Heart left ventricle (tissue), 16 donors: ENCODE results near the gene GSTM3. TPM values are rescaled to one million over a fixed set of nuclear protein-coding genes. Genes with fewer than 3 reads are reported as not detected.
"Not testable (repeated sequence)": the region's sequence is repeated elsewhere in the genome, so short reads cannot be mapped to it uniquely, and the experiment has no call there.

Source experiments
- ATAC-seq, 4 donors: fragments of 200-7000 bp; cut with Tn5 transposase; one replicate each; pipeline ENCODE4 v1.9.1; 2020 to 2022; ENCODE audit warnings: moderate library complexity in 4 of 4, mild to moderate bottlenecking in 3 of 4, moderate number of reproducible peaks in 1 of 4
- DNase-seq, 5 donors: peaks; one replicate each; pipeline ENCODE4 v3.0.0-alpha.2; 2020
- H3K27ac ChIP-seq, 12 donors: fragments of 200-600 bp; sonication (generic) in 4 of 12; one replicate each; pipeline versions ENCODE4 v1.5.0 to v1.8.0; 2016 to 2022; ENCODE audit warnings: mild to moderate bottlenecking in 2 of 12
- H3K27me3 ChIP-seq, 9 donors: fragments of 200-600 bp; sonication (generic) in 2 of 9; one replicate each; pipeline versions ENCODE4 v1.5.1 to v1.8.0; 2016 to 2022; ENCODE audit warnings: mild to moderate bottlenecking in 3 of 9
- H3K36me3 ChIP-seq, 9 donors: fragments of 200-600 bp; sonication (generic) in 2 of 9; one replicate each; pipeline versions ENCODE4 v1.5.0 to v1.8.0; 2018 to 2022; ENCODE audit warnings: mild to moderate bottlenecking in 2 of 9
- H3K4me1 ChIP-seq, 12 donors: fragments of 200-600 bp; sonication (generic) in 4 of 12; one replicate each; pipeline versions ENCODE4 v1.5.0 to v1.8.0; 2016 to 2022; ENCODE audit warnings: mild to moderate bottlenecking in 3 of 12
- H3K4me3 ChIP-seq, 12 donors: fragments of 200-600 bp; sonication (generic) in 4 of 12; one replicate each; pipeline versions ENCODE4 v1.5.0 to v1.8.0; 2017 to 2022; ENCODE audit warnings: mild to moderate bottlenecking in 9 of 12, moderate library complexity in 4 of 12
- H3K9me3 ChIP-seq, 12 donors: fragments of 200-600 bp; sonication (generic) in 4 of 12; one replicate each; pipeline versions ENCODE4 v1.5.0 to v1.8.0; 2016 to 2022; ENCODE audit warnings: mild to moderate bottlenecking in 1 of 12
- CTCF ChIP-seq, 12 donors: fragments of 200-600 bp; sonication (generic) in 4 of 12; IDR thresholded peaks; one replicate each; pipeline versions ENCODE4 v1.5.0 to v1.8.0; 2018 to 2022; ENCODE audit warnings: antibody characterized with exemption in 12 of 12, mild to moderate bottlenecking in 5 of 12
- POLR2A ChIP-seq, 2 donors: fragments of 450-650 bp; IDR thresholded peaks; one replicate each; pipeline ENCODE4 v1.6.1; 2017; ENCODE audit warnings: antibody characterized with exemption in 2 of 2, mild to moderate bottlenecking in 2 of 2, moderate library complexity in 2 of 2
- WGBS, 4 donors: extraction: QIAGEN DNeasy Blood & Tissue Kit in 2 of 4; methylation state at CpG; one replicate each; pipeline versions ENCODE4 v1.1.5 to v1.1.7; 2013 to 2018; 5-methylcytosine and 5-hydroxymethylcytosine counted together
- intact Hi-C, 10 donors: fragments of 100-400 bp; cut with DNase I; formaldehyde crosslinking; loops; one replicate each; pipeline versions ENCODE4 v1.11.1 to v1.14.2; 2022
- polyA plus RNA-seq, 2 donors: library from polyadenylated mRNA; stranded (reverse); fragments of 200-250 nt; gene quantifications; one replicate each; pipeline ENCODE4 v1.2.3, GENCODE V29; 2013
- total RNA-seq, 9 donors: library from RNA; depleted of rRNA in 2 of 9; stranded (reverse); fragments of >200 nt in 2 of 9; fragmentation: NEBNext Ultra II Directional in 3 of 9; extraction: Animal tissue kit (Norgen Biotek cat#: 25700) in 3 of 9; gene quantifications; one replicate each; pipeline versions ENCODE4 v1.1.0 to v1.2.4, GENCODE V29; 2016 to 2023
- donor health status: ischemic (EF 13 %, LVEDD 7.1; RV severe dilation, severe dysfunction).
- donor health status: healthy with polysubstance abuse.
- donor health status: DM: no; HTN: yes; CAD: no.
- donor health status: DM: no; HTN: no; CAD: no.
- donor health status: ischemic (EF 25% LVEDD 6.9; RV normal size, moderate dysfunction).
- donor health status: ischemic (EF 25% LVEDD 5.7; RV mildly dilated, moderate dysfunction).
- donor health status: healthy.
- donor health status: DM: yes; HTN: yes; CAD: no.
- donor health status: ischemic (EF 35%, LVEDD 5.7; RV mildly dilated, moderate dysfunction).
- donor health status: nonischemic (EF 11% LVEDD 7.7; RV severe dilation, severe dysfunction).
- donor health status: DM: yes; HTN: yes; CAD: no.
- donor health status: PGD.
- donor health status: ischemic (EF 29% LVEDD 5.4; RV normal size, mild dysfunction).
- donor health status: nonischemic (EF 23%, LVEDD 6.1; RV moderate dilation, normal function).

The GSTM3 gene
- total and polyA plus RNA-seq, 11 donors = 52.3 to 237 (median 91.5) TPM

DNA sequence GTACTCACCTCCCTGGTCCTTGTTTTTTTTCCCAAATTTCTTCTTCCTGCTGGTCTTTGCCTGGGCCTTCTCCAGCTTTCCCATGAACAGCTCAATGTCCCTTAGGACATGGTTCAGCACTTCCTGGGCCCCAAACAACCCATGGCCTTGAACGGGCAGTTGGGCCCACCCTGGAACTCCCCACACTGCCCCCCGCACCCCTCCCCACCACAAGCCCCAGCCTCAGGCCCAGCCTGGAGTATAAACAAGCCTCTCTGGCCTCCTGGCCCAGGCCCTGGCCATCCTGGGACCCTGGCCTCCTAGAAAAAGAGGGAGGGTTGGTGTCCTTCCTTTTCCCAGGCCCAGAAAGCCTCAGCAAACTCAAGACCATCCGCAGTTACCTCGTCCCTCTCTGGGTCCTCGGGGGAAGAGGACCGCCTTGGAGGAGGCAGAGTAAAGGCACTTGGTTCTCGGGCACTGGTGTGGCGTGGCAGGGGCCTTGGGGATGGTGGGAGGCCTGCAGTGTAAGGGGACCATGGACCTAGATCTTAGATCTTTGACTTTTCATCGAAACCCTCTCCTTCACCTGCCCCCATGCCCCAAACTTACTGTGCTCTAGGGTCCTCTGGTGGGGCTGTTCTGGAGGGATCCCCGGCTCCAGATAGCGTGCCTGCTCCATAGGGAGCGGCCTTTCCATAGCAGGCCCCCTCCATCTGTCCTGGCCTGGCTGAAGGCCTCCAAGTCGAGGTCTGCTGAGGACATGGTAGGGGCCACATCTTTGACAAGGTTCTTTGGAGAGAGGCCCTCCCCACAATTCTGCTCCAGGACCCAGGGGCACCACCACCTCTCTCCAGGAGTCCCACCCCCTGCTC is 17.3 kb upstream of the GSTM3 start:
- 88 to 96% (median 94%) methylated on average over 7 to 13 of the region's 13 CpGs for WGBS, 4 donors
- DNase-seq = peak in 2 of 5 donors; percentile 4 to 5
- Histone ChIP-seq H3K36me3 (no peaks in the 10 kb centered on the region), H3K27me3 (no peaks in the 10 kb centered on the region), H3K27ac (no peak overlapping the region), H3K4me1 (peaks cover 0 to 23% (median 1%) of the 10 kb centered on the region in 12 donors), H3K4me3 (no peak overlapping the region), H3K9me3 (no peaks in the 10 kb centered on the region)
- ATAC-seq = no peak
- TF ChIP-seq POLR2A (IDR thresholded peaks at IDR 0.05) = no peak
- TF ChIP-seq CTCF (IDR thresholded peaks at IDR 0.05) = no peak
- intact Hi-C loops = no loop called here

GRCh38 chr1:109756848-109757521 is 16.1 kb upstream of the GSTM3 start:
- no peak for ATAC-seq
- no peak overlapping the region for H3K4me3 ChIP-seq
- DNase-seq = peak in 2 of 5 donors; percentile 3 to 14

GRCh38 chr1:109756325-109756724 is 15.5 kb upstream of the GSTM3 start:
- peaks cover 0 to 16% (median 0%) of the 10 kb centered on the region in 12 donors for H3K4me1 ChIP-seq
- H3K27ac ChIP-seq, DNase-seq, H3K9me3 ChIP-seq, intact Hi-C loops, H3K4me3 ChIP-seq, H3K27me3 ChIP-seq, ATAC-seq, H3K36me3 ChIP-seq: not testable (repeated sequence)
- 90 to 96% (median 91%) methylated on average over 5 of the region's 5 CpGs for WGBS, 4 donors

More at GRCh38 chr1:109756848-109757521, 16.1 kb upstream of the GSTM3 start:
- no peaks in the 10 kb centered on the region for H3K27me3 ChIP-seq
- intact Hi-C loops = no loop called here
- H3K9me3 ChIP-seq = no peaks in the 10 kb centered on the region
- no peak overlapping the region for H3K27ac ChIP-seq
- TF ChIP-seq POLR2A (IDR thresholded peaks at IDR 0.05) (no peak), CTCF (IDR thresholded peaks at IDR 0.05) (no peak)
- WGBS, 4 donors = 89 to 93% (median 90%) methylated on average over 7 of the region's 7 CpGs
- H3K4me1 ChIP-seq = peaks cover 0 to 23% (median 0%) of the 10 kb centered on the region in 12 donors
- H3K36me3 ChIP-seq = no peaks in the 10 kb centered on the region

DNA sequence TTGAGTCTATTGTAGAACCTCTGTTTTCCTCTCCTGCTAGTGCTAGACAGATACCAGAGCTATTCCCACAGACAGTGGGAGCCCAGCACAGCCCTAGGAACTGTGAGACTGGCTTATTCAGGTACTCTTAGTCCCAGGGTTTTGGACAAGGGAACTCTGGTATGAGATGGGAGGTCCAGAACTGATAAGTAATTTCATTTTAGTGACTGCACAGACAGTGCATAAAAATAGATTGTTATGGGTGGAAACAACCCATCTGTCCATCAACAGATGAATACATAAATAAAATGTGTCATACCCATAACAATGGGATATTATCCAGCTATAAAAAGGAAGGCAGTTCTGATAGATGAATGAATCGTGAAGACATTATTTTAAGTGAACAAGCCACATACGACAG is 13.9 kb upstream of the GSTM3 start:
- 39 to 58% (median 51%) methylated on average over 2 of the region's 2 CpGs for WGBS, 4 donors

More for the DNA sequence above, 13.9 kb upstream of the GSTM3 start:
- Histone ChIP-seq H3K9me3 (no peaks in the 10 kb centered on the region), H3K4me3 (no peak overlapping the region), H3K27ac (peak overlapping the region in 4 of 12 donors; percentile 12 to 41 (median 26)), H3K4me1 (peaks cover 0 to 9% (median 0%) of the 10 kb centered on the region in 12 donors), H3K36me3 (no peaks in the 10 kb centered on the region), H3K27me3 (no peaks in the 10 kb centered on the region)
- intact Hi-C loops = loop anchor here in 1 of 10 donors (5.0 kb wide), 1 partner anchor 87 kb away; the partner anchor contains the start of gene GSTM2
- no peak for TF ChIP-seq POLR2A (IDR thresholded peaks at IDR 0.05)
- no peak for TF ChIP-seq CTCF (IDR thresholded peaks at IDR 0.05)
- ATAC-seq (peak; percentile 71 to 86 (median 76)), DNase-seq (peak in 1 of 5 donors; percentile 14)
